ENCODE results near the gene PAN3. TPM values are rescaled to one million over a fixed set of nuclear protein-coding genes. Genes with fewer than 3 reads are reported as not detected.

Gene PAN3
- total RNA-seq, 1 donor from 2014 or later, result 28.3 TPM

DNA sequence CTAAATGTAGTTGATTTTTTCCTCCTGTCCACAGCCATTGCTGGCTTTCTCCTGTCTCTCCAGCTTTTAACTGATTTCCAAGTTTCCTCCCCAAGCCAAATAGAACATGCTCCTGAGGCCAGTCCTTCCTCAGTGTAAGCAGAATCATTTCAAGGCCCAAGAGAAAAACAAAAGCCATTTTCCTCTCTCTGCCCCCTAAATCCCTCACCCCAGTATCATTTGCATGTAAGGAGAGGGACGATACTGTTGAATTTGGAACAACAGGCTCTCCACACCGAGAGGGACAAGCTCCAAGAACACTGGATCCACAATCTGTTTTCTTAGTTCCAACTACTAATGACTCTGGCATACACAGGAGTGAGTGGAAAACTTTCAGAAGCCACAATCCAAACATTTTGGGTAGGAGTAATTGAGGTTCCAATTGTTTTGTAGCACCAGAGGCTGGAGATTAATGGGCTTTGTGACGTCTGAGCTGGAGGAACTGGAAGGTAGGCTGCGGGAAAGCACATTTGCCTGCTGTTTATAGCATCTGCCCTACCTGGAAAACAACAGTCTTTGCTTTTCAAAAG lies 199.7 kb downstream of the PAN3 start:
- Mint-ChIP-seq H3K4me3 (ENCODE audit: unreplicated experiment) (no peak overlapping the region), H3K36me3 (ENCODE audit: low read depth, unreplicated experiment) (no peaks in the 10 kb centered on the region), H3K27ac (ENCODE audit: unreplicated experiment) (peak overlapping the region; percentile 12), H3K27me3 (ENCODE audit: low read depth, unreplicated experiment) (no peaks in the 10 kb centered on the region), H3K9me3 (ENCODE audit: unreplicated experiment) (no peaks in the 10 kb centered on the region), H3K4me1 (ENCODE audit: low read depth, unreplicated experiment) (peaks cover 36% of the 10 kb centered on the region)
- peak overlapping the region; percentile 26 for H3K4me2 ChIP-seq (ENCODE audit: low read length)
- H3K36me3 ChIP-seq (ENCODE audit: insufficient read depth, low read length), result no peaks in the 10 kb centered on the region
- H2AFZ ChIP-seq (ENCODE audit: low read depth, low read length), result no peak overlapping the region
- H3K4me1 ChIP-seq (ENCODE audit: insufficient read depth, low read length), result peaks cover 36% of the 10 kb centered on the region
- H3K9ac ChIP-seq (ENCODE audit: low read length), result peak overlapping the region; percentile 3
- no peaks in the 10 kb centered on the region for H3K27me3 ChIP-seq (ENCODE audit: insufficient read depth, low read length)
- no peaks in the 10 kb centered on the region for H3K9me3 ChIP-seq (ENCODE audit: insufficient read depth, low read depth, low read length)
- no peaks in the 10 kb centered on the region for H3K79me2 ChIP-seq (ENCODE audit: insufficient read depth, low read length)
- no peak for TF ChIP-seq EZH2 (IDR thresholded peaks at IDR 0.05; ENCODE audit: insufficient read depth, low read length)
- TF ChIP-seq, protein P1, sequence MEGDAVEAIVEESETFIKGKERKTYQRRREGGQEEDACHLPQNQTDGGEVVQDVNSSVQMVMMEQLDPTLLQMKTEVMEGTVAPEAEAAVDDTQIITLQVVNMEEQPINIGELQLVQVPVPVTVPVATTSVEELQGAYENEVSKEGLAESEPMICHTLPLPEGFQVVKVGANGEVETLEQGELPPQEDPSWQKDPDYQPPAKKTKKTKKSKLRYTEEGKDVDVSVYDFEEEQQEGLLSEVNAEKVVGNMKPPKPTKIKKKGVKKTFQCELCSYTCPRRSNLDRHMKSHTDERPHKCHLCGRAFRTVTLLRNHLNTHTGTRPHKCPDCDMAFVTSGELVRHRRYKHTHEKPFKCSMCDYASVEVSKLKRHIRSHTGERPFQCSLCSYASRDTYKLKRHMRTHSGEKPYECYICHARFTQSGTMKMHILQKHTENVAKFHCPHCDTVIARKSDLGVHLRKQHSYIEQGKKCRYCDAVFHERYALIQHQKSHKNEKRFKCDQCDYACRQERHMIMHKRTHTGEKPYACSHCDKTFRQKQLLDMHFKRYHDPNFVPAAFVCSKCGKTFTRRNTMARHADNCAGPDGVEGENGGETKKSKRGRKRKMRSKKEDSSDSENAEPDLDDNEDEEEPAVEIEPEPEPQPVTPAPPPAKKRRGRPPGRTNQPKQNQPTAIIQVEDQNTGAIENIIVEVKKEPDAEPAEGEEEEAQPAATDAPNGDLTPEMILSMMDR (IDR thresholded peaks at IDR 0.05; ENCODE audit: insufficient read depth, low read depth, low read length), result no peak
- FAIRE-seq, result no peak
- peak overlapping the region; percentile 8 for H3K27ac ChIP-seq (ENCODE audit: low read depth, low read length)
- H3K4me3 ChIP-seq (ENCODE audit: insufficient read depth, low read depth, low read length), result no peak overlapping the region
- DNase-seq (ENCODE audit: low read depth), result peak; percentile 84
- no peaks in the 10 kb centered on the region for H4K20me1 ChIP-seq (ENCODE audit: insufficient read depth, low read length)

DNA sequence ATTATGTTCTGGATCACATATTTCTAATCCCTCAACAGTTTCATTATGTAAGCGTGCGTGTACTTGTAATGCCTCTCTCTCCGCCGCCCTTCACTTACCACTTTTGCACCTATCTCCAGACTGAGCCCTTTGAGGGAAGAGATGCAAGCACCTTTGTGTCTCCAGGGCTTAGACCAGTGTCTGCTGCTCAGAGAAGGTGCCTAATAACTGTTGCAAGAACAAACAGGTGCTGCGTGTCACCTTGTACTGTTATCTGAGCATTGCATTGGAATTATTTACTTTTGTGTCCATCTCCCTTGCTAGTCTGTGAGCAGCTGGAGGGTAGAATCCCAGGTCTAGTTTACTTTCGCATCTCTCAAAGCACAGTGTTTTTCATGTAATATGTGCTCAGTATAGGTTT lies 200.4 kb downstream of the PAN3 start:
- Histone ChIP-seq H2AFZ (ENCODE audit: low read depth, low read length) (no peak overlapping the region), H3K4me3 (ENCODE audit: insufficient read depth, low read depth, low read length) (no peak overlapping the region), H3K27me3 (ENCODE audit: insufficient read depth, low read length) (no peaks in the 10 kb centered on the region), H3K4me1 (ENCODE audit: insufficient read depth, low read length) (peaks cover 36% of the 10 kb centered on the region), H3K9ac (ENCODE audit: low read length) (peak overlapping the region; percentile 3), H3K79me2 (ENCODE audit: insufficient read depth, low read length) (no peaks in the 10 kb centered on the region), H3K27ac (ENCODE audit: low read depth, low read length) (peak overlapping the region; percentile 2), H3K36me3 (ENCODE audit: insufficient read depth, low read length) (no peaks in the 10 kb centered on the region), H3K4me2 (ENCODE audit: low read length) (peak overlapping the region; percentile 28), H3K9me3 (ENCODE audit: insufficient read depth, low read depth, low read length) (no peaks in the 10 kb centered on the region), H4K20me1 (ENCODE audit: insufficient read depth, low read length) (no peaks in the 10 kb centered on the region)
- peaks cover 36% of the 10 kb centered on the region for H3K4me1 Mint-ChIP-seq (ENCODE audit: low read depth, unreplicated experiment)
- TF ChIP-seq, protein P1 (IDR thresholded peaks at IDR 0.05; ENCODE audit: insufficient read depth, low read depth, low read length), result no peak
- TF ChIP-seq EZH2 (IDR thresholded peaks at IDR 0.05; ENCODE audit: insufficient read depth, low read length), result no peak
- no peaks in the 10 kb centered on the region for H3K36me3 Mint-ChIP-seq (ENCODE audit: low read depth, unreplicated experiment)
- no peaks in the 10 kb centered on the region for H3K9me3 Mint-ChIP-seq (ENCODE audit: unreplicated experiment)
- no peaks in the 10 kb centered on the region for H3K27me3 Mint-ChIP-seq (ENCODE audit: low read depth, unreplicated experiment)
- no peak overlapping the region for H3K4me3 Mint-ChIP-seq (ENCODE audit: unreplicated experiment)
- FAIRE-seq (no peak), DNase-seq (ENCODE audit: low read depth) (no peak)
- H3K27ac Mint-ChIP-seq (ENCODE audit: unreplicated experiment), result no peak overlapping the region

DNA sequence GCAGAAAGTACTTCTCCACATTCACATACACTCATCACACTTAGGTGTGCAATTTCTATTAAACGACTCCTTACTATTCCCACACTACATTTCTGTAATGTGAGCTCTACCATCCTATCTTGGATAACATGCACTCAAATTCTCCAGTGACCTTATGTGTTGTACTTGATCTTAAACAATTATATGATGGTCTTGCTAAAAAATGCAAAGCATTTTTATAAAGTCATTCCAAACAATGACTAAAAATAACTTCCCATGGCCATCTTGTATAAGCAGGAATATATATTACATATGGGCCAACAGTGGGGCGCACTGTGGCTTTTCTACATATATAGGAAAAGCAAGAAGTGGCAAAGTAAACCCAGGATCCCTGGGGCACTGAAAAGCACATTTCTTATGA lies 201.1 kb downstream of the PAN3 start:
- no peaks in the 10 kb centered on the region for H3K27me3 Mint-ChIP-seq (ENCODE audit: low read depth, unreplicated experiment)
- peak overlapping the region; percentile 28 for H3K4me2 ChIP-seq (ENCODE audit: low read length)
- H3K4me3 ChIP-seq (ENCODE audit: insufficient read depth, low read depth, low read length), result no peak overlapping the region
- H3K27ac Mint-ChIP-seq (ENCODE audit: unreplicated experiment), result no peak overlapping the region
- H3K27me3 ChIP-seq (ENCODE audit: insufficient read depth, low read length), result no peaks in the 10 kb centered on the region
- FAIRE-seq (no peak), DNase-seq (ENCODE audit: low read depth) (peak; percentile 65)
- peaks cover 41% of the 10 kb centered on the region for H3K4me1 Mint-ChIP-seq (ENCODE audit: low read depth, unreplicated experiment)
- TF ChIP-seq EZH2 (IDR thresholded peaks at IDR 0.05; ENCODE audit: insufficient read depth, low read length), result no peak
- TF ChIP-seq, protein P1 (IDR thresholded peaks at IDR 0.05; ENCODE audit: insufficient read depth, low read depth, low read length), result no peak
- no peaks in the 10 kb centered on the region for H3K36me3 Mint-ChIP-seq (ENCODE audit: low read depth, unreplicated experiment)
- no peak overlapping the region for H3K4me3 Mint-ChIP-seq (ENCODE audit: unreplicated experiment)
- H3K36me3 ChIP-seq (ENCODE audit: insufficient read depth, low read length), result no peaks in the 10 kb centered on the region
- peak overlapping the region; percentile 76 for H3K27ac ChIP-seq (ENCODE audit: low read depth, low read length)
- H4K20me1 ChIP-seq (ENCODE audit: insufficient read depth, low read length), result no peaks in the 10 kb centered on the region
- no peaks in the 10 kb centered on the region for H3K79me2 ChIP-seq (ENCODE audit: insufficient read depth, low read length)
- no peak overlapping the region for H2AFZ ChIP-seq (ENCODE audit: low read depth, low read length)
- H3K9me3 Mint-ChIP-seq (ENCODE audit: unreplicated experiment), result no peaks in the 10 kb centered on the region
- H3K9ac ChIP-seq (ENCODE audit: low read length), result peak overlapping the region; percentile 40
- no peaks in the 10 kb centered on the region for H3K9me3 ChIP-seq (ENCODE audit: insufficient read depth, low read depth, low read length)
- peaks cover 36% of the 10 kb centered on the region for H3K4me1 ChIP-seq (ENCODE audit: insufficient read depth, low read length)

All from astrocyte (in vitro differentiated cells and primary cell).